Endodermal cell (in vitro differentiated cells): ENCODE results near the gene KCTD12. TPM values are rescaled to one million over a fixed set of nuclear protein-coding genes. Genes with fewer than 3 reads are reported as not detected.

Source experiments
- DNase-seq: peaks from one replicate; pipeline ENCODE4 v3.0.0-alpha.2; 2017
- H3K27ac ChIP-seq: 2 replicates; pipeline ENCODE4 v1.5.1; 2013; ENCODE audit warnings: mild to moderate bottlenecking, low read depth, low read length, moderate library complexity
- H3K27me3 ChIP-seq: 2 replicates; pipeline ENCODE4 v1.6.1; 2013; ENCODE audit warnings: mild to moderate bottlenecking, low read length, moderate library complexity; ENCODE audit not compliant: insufficient read depth, control insufficient read depth, poor library complexity, severe bottlenecking
- H3K36me3 ChIP-seq: 2 replicates; pipeline ENCODE4 v1.7.0; 2013; ENCODE audit warnings: mild to moderate bottlenecking, low read length, moderate library complexity; ENCODE audit not compliant: control insufficient read depth, insufficient read depth
- H3K4me1 ChIP-seq: one replicate; pipeline ENCODE4 v1.7.0; 2013; ENCODE audit warnings: low read length; ENCODE audit not compliant: control insufficient read depth, insufficient read depth
- H3K4me3 ChIP-seq: 2 replicates; pipeline ENCODE4 v1.5.1; 2013; ENCODE audit warnings: mild to moderate bottlenecking, low read length, moderate library complexity
- H3K9ac ChIP-seq: 2 replicates; pipeline ENCODE4 v1.6.1; 2013; ENCODE audit warnings: mild to moderate bottlenecking, low read length, moderate library complexity; ENCODE audit not compliant: poor library complexity, severe bottlenecking; ENCODE audit errors: extremely low read depth
- H3K9me3 ChIP-seq: 2 replicates; pipeline ENCODE4 v1.6.1; 2013; ENCODE audit warnings: mild to moderate bottlenecking, low read length, moderate library complexity; ENCODE audit not compliant: control insufficient read depth
- H3K27ac Mint-ChIP-seq: 2 replicates; pipeline ENCODE4 v1.8.0; 2020; ENCODE audit warnings: mixed read lengths
- H3K27me3 Mint-ChIP-seq: 2 replicates; pipeline ENCODE4 v1.8.0; 2021; ENCODE audit warnings: mild to moderate bottlenecking, mixed read lengths; ENCODE audit not compliant: insufficient read depth
- H3K36me3 Mint-ChIP-seq: 2 replicates; pipeline ENCODE4 v1.8.0; 2020; ENCODE audit warnings: low read depth, mixed read lengths
- H3K4me1 Mint-ChIP-seq: 2 replicates; pipeline ENCODE4 v1.8.0; 2020; ENCODE audit warnings: mixed read lengths
- H3K4me3 Mint-ChIP-seq: 2 replicates; pipeline ENCODE4 v1.8.0; 2020; ENCODE audit warnings: mild to moderate bottlenecking, moderate library complexity, mixed read lengths
- H3K9me3 Mint-ChIP-seq: 2 replicates; pipeline ENCODE4 v1.8.0; 2020; ENCODE audit warnings: mild to moderate bottlenecking, mixed read lengths
- CTCF ChIP-seq: fragments of 200-600 bp; sonication (generic); conservative IDR thresholded peaks from 2 replicates; pipeline ENCODE4 v1.5.0; 2021; ENCODE audit warnings: antibody characterized with exemption, mild to moderate bottlenecking
- WGBS, 2 experiments: methylation state at CpG; one replicate each; pipeline versions ENCODE4 v1.1.5 to v1.1.7; 2013; ENCODE audit warnings: missing lambda C conversion rate in 2 of 2, mixed read lengths in 1 of 2; ENCODE audit not compliant: insufficient coverage in 1 of 2, insufficient read length in 1 of 2; 5-methylcytosine and 5-hydroxymethylcytosine counted together
- total RNA-seq, 2 donors: library from RNA; stranded (reverse); fragmentation: NEBNext Ultra II Directional in 1 of 2; extraction: Animal tissue kit (Norgen Biotek cat#: 25700) in 1 of 2; gene quantifications; 2 replicates in 1 of 2; 3 replicates in 1 of 2; pipeline ENCODE4 v1.2.1, GENCODE V29; 2021

Gene KCTD12
- total RNA-seq, 2 donors from 2014 or later = 1.3 to 2.6 TPM

- Histone ChIP-seq H3K9me3 (peaks cover 9% of the 10 kb centered on the region), H3K4me3 (no peak overlapping the region), H3K4me1 (no peaks in the 10 kb centered on the region), H3K27ac (no peak overlapping the region), H3K27me3 (no peaks in the 10 kb centered on the region), H3K36me3 (no peaks in the 10 kb centered on the region), H3K9ac (no peak overlapping the region)
- Mint-ChIP-seq H3K27ac (no peak overlapping the region), H3K4me1 (no peaks in the 10 kb centered on the region), H3K27me3 (no peaks in the 10 kb centered on the region), H3K9me3 (peaks cover 3% of the 10 kb centered on the region), H3K4me3 (no peak overlapping the region), H3K36me3 (no peaks in the 10 kb centered on the region)
- 100% methylated on average over 2 of the region's 3 CpGs; no CpG with 5 or more reads in 1 of the 2 experiments for WGBS, 2 experiments
- no peak for TF ChIP-seq CTCF
- DNase-seq = no peak
Observed at GRCh38 chr13:76845367-76845766, 40.8 kb downstream of the KCTD12 start.

- Mint-ChIP-seq H3K27ac (no peak overlapping the region), H3K9me3 (peaks cover 3% of the 10 kb centered on the region), H3K4me3 (no peak overlapping the region), H3K36me3 (no peaks in the 10 kb centered on the region), H3K27me3 (peaks cover 2% of the 10 kb centered on the region), H3K4me1 (peaks cover 15% of the 10 kb centered on the region)
- H3K36me3 ChIP-seq = no peaks in the 10 kb centered on the region
- no peaks in the 10 kb centered on the region for H3K27me3 ChIP-seq
- no peak overlapping the region for H3K9ac ChIP-seq
- 86% methylated on average over 1 of the region's 1 CpG; no CpG with 5 or more reads in 1 of the 2 experiments for WGBS, 2 experiments
- DNase-seq = no peak
- no peaks in the 10 kb centered on the region for H3K4me1 ChIP-seq
- H3K27ac ChIP-seq = no peak overlapping the region
- H3K4me3 ChIP-seq = no peak overlapping the region
- no peak for TF ChIP-seq CTCF
- peaks cover 9% of the 10 kb centered on the region for H3K9me3 ChIP-seq
Observed at GRCh38 chr13:76837801-76838200, 48.4 kb downstream of the KCTD12 start.

GRCh38 chr13:76836311-76836710, 49.9 kb downstream of the KCTD12 start:
- 67 to 75% methylated on average over 1 of the region's 1 CpG for WGBS, 2 experiments

More at GRCh38 chr13:76836311-76836710, 49.9 kb downstream of the KCTD12 start:
- DNase-seq = no peak
- no peaks in the 10 kb centered on the region for H3K27me3 ChIP-seq
- no peaks in the 10 kb centered on the region for H3K9me3 ChIP-seq
- no peak overlapping the region for H3K4me3 ChIP-seq
- Mint-ChIP-seq H3K36me3 (no peaks in the 10 kb centered on the region), H3K4me1 (peaks cover 20% of the 10 kb centered on the region), H3K9me3 (no peaks in the 10 kb centered on the region), H3K4me3 (no peak overlapping the region), H3K27ac (no peak overlapping the region), H3K27me3 (peaks cover 2% of the 10 kb centered on the region)
- TF ChIP-seq CTCF = no peak
- no peaks in the 10 kb centered on the region for H3K36me3 ChIP-seq
- no peak overlapping the region for H3K27ac ChIP-seq
- H3K9ac ChIP-seq = no peak overlapping the region
- no peaks in the 10 kb centered on the region for H3K4me1 ChIP-seq
